ENCODE measurements around the gene H1-8. TPM values are rescaled to one million over a fixed set of nuclear protein-coding genes. Genes with fewer than 3 reads are reported as not detected.

Gene H1-8
- total RNA-seq, 1 experiment from 2014 or later = not detected

- POLR2A ChIA-PET (ENCODE audit: unreplicated experiment) = no interaction called here
- Histone ChIP-seq H2AFZ (no peak overlapping the region), H3K36me3 (ENCODE audit: low read depth) (no peaks in the 10 kb centered on the region), H3K9me2 (ENCODE audit: insufficient read depth) (no peaks in the 10 kb centered on the region), H3K4me3 (no peak overlapping the region), H3K79me2 (ENCODE audit: low read depth) (no peaks in the 10 kb centered on the region), H4K20me1 (ENCODE audit: insufficient read depth) (no peaks in the 10 kb centered on the region), H3K27me3 (ENCODE audit: insufficient read depth, low read depth) (no peaks in the 10 kb centered on the region), H3K9me3 (ENCODE audit: insufficient read depth, low read depth) (no peaks in the 10 kb centered on the region), H3K4me1 (replicated peaks; ENCODE audit: insufficient read depth) (peaks cover 12% of the 10 kb centered on the region), H3K4me2 (no peak overlapping the region), H3K27ac (peak overlapping the region; percentile 50; the same call in 1 of the 2 replicates), H3F3A (ENCODE audit: insufficient read depth, low read depth) (peaks cover 7% of the 10 kb centered on the region; the same call in 1 of the 2 replicates)
- CTCF ChIA-PET = no interaction called here
- no peak for TF ChIP-seq CTCF (conservative IDR thresholded peaks at IDR 0.05)
- no peak for TF ChIP-seq EZH2 (IDR thresholded peaks at IDR 0.05; ENCODE audit: low read depth)
- intact Hi-C loops (cut with micrococcal nuclease; ENCODE audit: unreplicated experiment) = no loop called here
- no TSS peak for BruUV-seq (replicated peaks)
- DNase-seq = no peak
These were observed 43.9 kb downstream of the H1-8 start for GRCh38 chr3:129586746-129587430.

GRCh38 chr3:129587566-129588210, 44.7 kb downstream of the H1-8 start:
- Histone ChIP-seq H3K36me3 (ENCODE audit: low read depth) (no peaks in the 10 kb centered on the region), H4K20me1 (ENCODE audit: insufficient read depth) (no peaks in the 10 kb centered on the region), H3K27ac (peak overlapping the region; percentile 50; the same call in 1 of the 2 replicates), H3K9me3 (ENCODE audit: insufficient read depth, low read depth) (no peaks in the 10 kb centered on the region), H3K9me2 (ENCODE audit: insufficient read depth) (no peaks in the 10 kb centered on the region), H3F3A (ENCODE audit: insufficient read depth, low read depth) (peaks cover 7% of the 10 kb centered on the region; the same call in 1 of the 2 replicates), H2AFZ (no peak overlapping the region), H3K4me1 (replicated peaks; ENCODE audit: insufficient read depth) (peaks cover 12% of the 10 kb centered on the region), H3K4me2 (no peak overlapping the region), H3K27me3 (ENCODE audit: insufficient read depth, low read depth) (no peaks in the 10 kb centered on the region), H3K4me3 (no peak overlapping the region), H3K79me2 (ENCODE audit: low read depth) (no peaks in the 10 kb centered on the region)
- intact Hi-C loops (cut with micrococcal nuclease; ENCODE audit: unreplicated experiment) = no loop called here
- no peak for TF ChIP-seq CTCF (conservative IDR thresholded peaks at IDR 0.05)
- TF ChIP-seq EZH2 (IDR thresholded peaks at IDR 0.05; ENCODE audit: low read depth) = no peak
- DNase-seq = peak in 1 of 2 experiments; percentile 59
- no TSS peak for BruUV-seq (replicated peaks)
- POLR2A ChIA-PET (ENCODE audit: unreplicated experiment) = no interaction called here
- CTCF ChIA-PET = no interaction called here

- Histone ChIP-seq H3K4me1 (replicated peaks; ENCODE audit: insufficient read depth) (peaks cover 12% of the 10 kb centered on the region), H3K36me3 (ENCODE audit: low read depth) (no peaks in the 10 kb centered on the region), H3K27me3 (ENCODE audit: insufficient read depth, low read depth) (no peaks in the 10 kb centered on the region), H3F3A (ENCODE audit: insufficient read depth, low read depth) (peaks cover 7% of the 10 kb centered on the region), H3K27ac (no peak overlapping the region), H3K4me3 (no peak overlapping the region), H4K20me1 (ENCODE audit: insufficient read depth) (no peaks in the 10 kb centered on the region), H3K4me2 (no peak overlapping the region), H3K9me3 (ENCODE audit: insufficient read depth, low read depth) (no peaks in the 10 kb centered on the region), H2AFZ (no peak overlapping the region), H3K9me2 (ENCODE audit: insufficient read depth) (no peaks in the 10 kb centered on the region), H3K79me2 (ENCODE audit: low read depth) (no peaks in the 10 kb centered on the region)
- ChIA-PET CTCF (no interaction called here), POLR2A (ENCODE audit: unreplicated experiment) (no interaction called here)
- BruUV-seq (replicated peaks) = no TSS peak
- TF ChIP-seq EZH2 (IDR thresholded peaks at IDR 0.05; ENCODE audit: low read depth) (no peak), CTCF (conservative IDR thresholded peaks at IDR 0.05) (no peak)
- DNase-seq = no peak
- intact Hi-C loops (cut with micrococcal nuclease; ENCODE audit: unreplicated experiment) = no loop called here
These were observed 47.2 kb downstream of the H1-8 start for GRCh38 chr3:129590215-129590614.
